HG03135 (cell line): ENCODE results near the gene LRCH1.
A peak's percentile ranks its signal among the peaks of the same experiment; 100 is the strongest.

ENCODE experiments used
- ATAC-seq: cut with Tn5 transposase; IDR thresholded peaks from one replicate; pipeline ENCODE4 v1.9.1; 2021; ENCODE audit warnings: mild to moderate bottlenecking, moderate library complexity; ENCODE audit not compliant: unreplicated experiment

Gene LRCH1

GRCh38 chr13:46686171-46686570 lies 133.2 kb downstream of the LRCH1 start:
- no peak for ATAC-seq

- peak; percentile 66 for ATAC-seq
These were observed 134.8 kb downstream of the LRCH1 start for GRCh38 chr13:46687810-46688209.

- ATAC-seq = no peak
These were observed 135.3 kb downstream of the LRCH1 start for GRCh38 chr13:46688306-46688705.

GRCh38 chr13:46698014-46698413 lies 145.0 kb downstream of the LRCH1 start:
- ATAC-seq = no peak

- no peak for ATAC-seq
These were observed 146.0 kb downstream of the LRCH1 start for GRCh38 chr13:46698910-46699460.

GRCh38 chr13:46712524-46712923 lies 159.6 kb downstream of the LRCH1 start:
- no peak for ATAC-seq

GRCh38 chr13:46715363-46715762 lies 162.4 kb downstream of the LRCH1 start:
- ATAC-seq = no peak

GRCh38 chr13:46716821-46717220 lies 163.9 kb downstream of the LRCH1 start:
- ATAC-seq = no peak

GRCh38 chr13:46717275-46717674 lies 164.3 kb downstream of the LRCH1 start:
- no peak for ATAC-seq

GRCh38 chr13:46717856-46718255 lies 164.9 kb downstream of the LRCH1 start:
- ATAC-seq = no peak

- no peak for ATAC-seq
These were observed 167.2 kb downstream of the LRCH1 start for GRCh38 chr13:46720189-46720588.

GRCh38 chr13:46721054-46721453 lies 168.1 kb downstream of the LRCH1 start:
- no peak for ATAC-seq

GRCh38 chr13:46726347-46726746 lies 173.4 kb downstream of the LRCH1 start:
- no peak for ATAC-seq

GRCh38 chr13:46728777-46729176 lies 175.8 kb downstream of the LRCH1 start:
- no peak for ATAC-seq

GRCh38 chr13:46731535-46731934 lies 178.6 kb downstream of the LRCH1 start:
- ATAC-seq = no peak

GRCh38 chr13:46735425-46735824 lies 182.5 kb downstream of the LRCH1 start:
- no peak for ATAC-seq

GRCh38 chr13:46736541-46737310 lies 183.8 kb downstream of the LRCH1 start:
- ATAC-seq = no peak

- no peak for ATAC-seq
These were observed 185.1 kb downstream of the LRCH1 start for GRCh38 chr13:46738055-46738454.

GRCh38 chr13:46738766-46739165 lies 185.8 kb downstream of the LRCH1 start:
- ATAC-seq = no peak

- no peak for ATAC-seq
These were observed 186.6 kb downstream of the LRCH1 start for GRCh38 chr13:46739447-46740098.

GRCh38 chr13:46743191-46743590 lies 190.2 kb downstream of the LRCH1 start:
- ATAC-seq = no peak

GRCh38 chr13:46745062-46745461 lies 192.1 kb downstream of the LRCH1 start:
- ATAC-seq = no peak
